Sigmoid colon (tissue), 3 donors: Measurements from ENCODE around the gene RAB6B.

Experiments
- CTCF ChIP-seq, 4 experiments: fragments of 450-650 bp in 3 of 4; fragments of 200-600 bp in 1 of 4; IDR thresholded peaks; one replicate each; pipeline ENCODE4 v1.5.1; 2016 to 2019; ENCODE audit warnings: antibody characterized with exemption in 4 of 4, mild to moderate bottlenecking in 3 of 4, moderate library complexity in 2 of 4
- POLR2A ChIP-seq, 2 donors: fragments of 450-650 bp; IDR thresholded peaks; one replicate each; pipeline ENCODE4 v1.6.1; 2016; ENCODE audit warnings: antibody characterized with exemption in 2 of 2, mild to moderate bottlenecking in 2 of 2, moderate library complexity in 2 of 2

- TF ChIP-seq CTCF (IDR thresholded peaks at IDR 0.05) (no peak), POLR2A (IDR thresholded peaks at IDR 0.05) (no peak)
Observed at GRCh38 chr3:133860519-133860918, 35.2 kb downstream of the RAB6B start.
